ENCODE measurements around the gene TNS2.
A peak's percentile ranks its signal among the peaks of the same experiment; 100 is the strongest.
"Not testable (repeated sequence)": the region's sequence is repeated elsewhere in the genome, so short reads cannot be mapped to it uniquely, and the experiment has no call there.

Gene TNS2

GRCh38 chr12:53049571-53050318 is at the start of gene TNS2:
Gene TNS2 (plus strand): TSS chr12:53050065. CDS start chr12:53050186, 121 bp downstream.
- Histone ChIP-seq H3K27ac (0 out of 2 replicates have a peak within 1 kb of the TSS, but pooled peaks have one; percentile 30), H3K27me3 (no peaks in the 10 kb centered on the region), H3K4me2 (peak within 1 kb of the TSS; percentile 89), H3K36me3 (no peaks in the 10 kb centered on the region), H3K4me1 (peaks cover 49% of the 10 kb centered on the region), H3K4me3 (no peak within 1 kb of the TSS), H3K9ac (peak within 1 kb of the TSS; percentile 29; the same call in 1 of the 2 replicates), H3K9me3 (no peaks in the 10 kb centered on the region), H4K20me1 (no peaks in the 10 kb centered on the region)
- no peak for TF ChIP-seq Cebpa-rat (IDR thresholded peaks at IDR 0.05)

GRCh38 chr12:53004178-53004577 is 45.7 kb upstream of the TNS2 start:
- H3K9me3 ChIP-seq: no peaks in the 10 kb centered on the region
- H3K4me1 ChIP-seq: peaks cover 31% of the 10 kb centered on the region
- no peak overlapping the region for H3K27ac ChIP-seq
- no peak overlapping the region for H3K4me2 ChIP-seq
- no peak for TF ChIP-seq Cebpa-rat (IDR thresholded peaks at IDR 0.05)
- no peak overlapping the region for H3K4me3 ChIP-seq
- H4K20me1 ChIP-seq: peaks cover 23% of the 10 kb centered on the region
- H3K9ac ChIP-seq: no peak overlapping the region
- no peaks in the 10 kb centered on the region for H3K27me3 ChIP-seq
- peaks cover 14% of the 10 kb centered on the region for H3K36me3 ChIP-seq

- no peak overlapping the region for H3K9ac ChIP-seq
- H3K4me3 ChIP-seq: no peak overlapping the region
- no peak for TF ChIP-seq Cebpa-rat (IDR thresholded peaks at IDR 0.05)
Observed at GRCh38 chr12:53004582-53004981, 45.3 kb upstream of the TNS2 start.

GRCh38 chr12:53005215-53005985 is 44.5 kb upstream of the TNS2 start:
- H3K36me3 ChIP-seq: peaks cover 27% of the 10 kb centered on the region
- peaks cover 36% of the 10 kb centered on the region for H3K4me1 ChIP-seq
- peak overlapping the region; percentile 95 for H3K4me3 ChIP-seq
- H3K4me2 ChIP-seq: peak overlapping the region; percentile 87
- peak overlapping the region; percentile 81 for H3K9ac ChIP-seq
- peak overlapping the region; percentile 76 for H3K27ac ChIP-seq
- H4K20me1 ChIP-seq: peaks cover 36% of the 10 kb centered on the region
- no peaks in the 10 kb centered on the region for H3K27me3 ChIP-seq
- no peaks in the 10 kb centered on the region for H3K9me3 ChIP-seq
- no peak for TF ChIP-seq Cebpa-rat (IDR thresholded peaks at IDR 0.05)

More at GRCh38 chr12:53004582-53004981, 45.3 kb upstream of the TNS2 start:
- H3K27ac ChIP-seq: no peak overlapping the region
- peaks cover 28% of the 10 kb centered on the region for H4K20me1 ChIP-seq
- H3K27me3 ChIP-seq: no peaks in the 10 kb centered on the region
- peak overlapping the region; percentile 87 for H3K4me2 ChIP-seq
- peaks cover 35% of the 10 kb centered on the region for H3K4me1 ChIP-seq
- peaks cover 18% of the 10 kb centered on the region for H3K36me3 ChIP-seq
- no peaks in the 10 kb centered on the region for H3K9me3 ChIP-seq

GRCh38 chr12:53005986-53006809 is 43.7 kb upstream of the TNS2 start, which contains the start of gene EIF4B:
Gene EIF4B (plus strand): TSS chr12:53006456. CDS start chr12:53006484, 28 bp downstream.
- Histone ChIP-seq H3K9ac (peak within 1 kb of the TSS; percentile 99), H3K9me3 (no peaks in the 10 kb centered on the region), H3K4me1 (peaks cover 41% of the 10 kb centered on the region), H3K4me3 (peak within 1 kb of the TSS; percentile 95), H4K20me1 (peaks cover 44% of the 10 kb centered on the region), H3K36me3 (peaks cover 35% of the 10 kb centered on the region), H3K4me2 (peak within 1 kb of the TSS; percentile 97), H3K27me3 (no peaks in the 10 kb centered on the region), H3K27ac (peak within 1 kb of the TSS; percentile 99)
- TF ChIP-seq Cebpa-rat (IDR thresholded peaks at IDR 0.05): no peak; the same call in 1 of the 2 replicates

- peaks cover 41% of the 10 kb centered on the region for H3K36me3 ChIP-seq
- H3K4me2 ChIP-seq: peak overlapping the region; percentile 97
- no peak for TF ChIP-seq Cebpa-rat (IDR thresholded peaks at IDR 0.05)
- H3K9me3 ChIP-seq: no peaks in the 10 kb centered on the region
- H3K9ac ChIP-seq: peak overlapping the region; percentile 99
- H3K27ac ChIP-seq: peak overlapping the region; percentile 99
- H3K4me3 ChIP-seq: peak overlapping the region; percentile 95
- H3K4me1 ChIP-seq: peaks cover 41% of the 10 kb centered on the region
- H3K27me3 ChIP-seq: no peaks in the 10 kb centered on the region
- peaks cover 50% of the 10 kb centered on the region for H4K20me1 ChIP-seq
Observed at GRCh38 chr12:53006810-53007309, 43.0 kb upstream of the TNS2 start.

GRCh38 chr12:53007343-53007742 is 42.5 kb upstream of the TNS2 start:
- peak overlapping the region; percentile 95 for H3K4me3 ChIP-seq
- H3K9ac ChIP-seq: peak overlapping the region; percentile 99
- H3K9me3 ChIP-seq: no peaks in the 10 kb centered on the region
- peak overlapping the region; percentile 99 for H3K27ac ChIP-seq
- peaks cover 41% of the 10 kb centered on the region for H3K4me1 ChIP-seq
- no peaks in the 10 kb centered on the region for H3K27me3 ChIP-seq
- peaks cover 46% of the 10 kb centered on the region for H3K36me3 ChIP-seq
- TF ChIP-seq Cebpa-rat (IDR thresholded peaks at IDR 0.05): no peak
- H4K20me1 ChIP-seq: peaks cover 55% of the 10 kb centered on the region
- H3K4me2 ChIP-seq: peak overlapping the region; percentile 97

- Histone ChIP-seq H3K4me2 (peak overlapping the region; percentile 97), H4K20me1 (peaks cover 69% of the 10 kb centered on the region), H3K4me1 (peaks cover 41% of the 10 kb centered on the region), H3K36me3 (peaks cover 60% of the 10 kb centered on the region), H3K9ac (peak overlapping the region; percentile 49; the same call in 1 of the 2 replicates)
- H3K27ac ChIP-seq, H3K9me3 ChIP-seq, H3K4me3 ChIP-seq, H3K27me3 ChIP-seq: not testable (repeated sequence)
Observed at GRCh38 chr12:53008760-53009159, 41.1 kb upstream of the TNS2 start.

GRCh38 chr12:53010955-53011354 is 38.9 kb upstream of the TNS2 start:
- H3K4me3 ChIP-seq: no peak overlapping the region
- no peak for TF ChIP-seq Cebpa-rat (IDR thresholded peaks at IDR 0.05)
- H3K27ac ChIP-seq: no peak overlapping the region
- peaks cover 33% of the 10 kb centered on the region for H3K4me1 ChIP-seq
- peaks cover 82% of the 10 kb centered on the region for H3K36me3 ChIP-seq
- 0 out of 2 replicates have a peak overlapping the region, but pooled peaks have one; percentile 24 for H3K9ac ChIP-seq
- no peaks in the 10 kb centered on the region for H3K9me3 ChIP-seq
- peak overlapping the region; percentile 97; the same call in 1 of the 2 replicates for H3K4me2 ChIP-seq
- peaks cover 91% of the 10 kb centered on the region for H4K20me1 ChIP-seq
- no peaks in the 10 kb centered on the region for H3K27me3 ChIP-seq
